Activated CD4-positive, CD25-positive, alpha-beta regulatory T cell (primary cell): ENCODE data around the gene CDC42BPB.

Source experiments
- DNase-seq, 4 experiments: peaks; one replicate each; lab custom pipeline; 2025; lab: John Stamatoyannopoulos, UW

CDC42BPB gene

DNA sequence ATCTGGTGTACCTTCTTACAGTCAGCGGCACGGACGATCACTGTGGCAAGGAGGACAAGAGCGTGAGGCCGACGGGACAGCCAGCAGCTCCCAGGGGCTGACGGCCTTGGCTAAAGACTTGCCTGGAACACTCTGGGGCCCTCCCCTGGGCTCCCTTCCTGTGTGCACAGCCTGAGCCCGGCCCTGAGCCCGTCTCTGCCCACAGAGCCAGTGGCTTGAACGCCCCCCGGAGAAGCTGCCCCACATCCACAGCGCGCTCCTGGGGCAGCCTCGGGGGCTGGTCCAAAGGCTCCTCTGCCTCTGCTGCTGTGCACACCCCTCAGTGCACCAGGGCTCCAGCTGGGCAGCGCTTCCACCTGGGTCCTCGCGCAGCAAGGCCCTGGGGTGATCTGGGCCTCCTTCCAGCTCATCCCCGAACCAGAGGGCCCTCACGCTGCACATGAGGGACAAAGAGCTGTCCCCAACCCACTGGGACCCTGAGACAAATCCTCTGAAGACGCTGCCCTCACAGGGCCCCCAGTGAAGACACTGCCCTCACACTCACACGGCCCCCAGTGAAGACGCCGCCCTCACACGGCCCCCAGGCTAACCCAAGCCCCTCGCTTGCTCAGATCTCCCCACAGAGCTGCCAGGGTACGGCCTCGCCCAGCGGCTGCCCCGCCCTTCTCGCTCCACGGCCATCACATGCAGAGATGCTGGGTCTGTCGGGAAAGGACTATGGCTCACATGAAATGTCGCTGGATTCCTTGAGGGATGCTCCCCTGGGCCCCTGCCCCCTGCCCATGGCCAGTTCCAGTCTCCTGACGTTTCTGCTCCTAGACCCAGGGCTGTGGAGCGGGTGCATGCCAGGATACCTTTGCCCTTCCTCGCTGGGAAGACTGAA, 112.7 kb downstream of the CDC42BPB start:
- DNase-seq, result no peak

DNA sequence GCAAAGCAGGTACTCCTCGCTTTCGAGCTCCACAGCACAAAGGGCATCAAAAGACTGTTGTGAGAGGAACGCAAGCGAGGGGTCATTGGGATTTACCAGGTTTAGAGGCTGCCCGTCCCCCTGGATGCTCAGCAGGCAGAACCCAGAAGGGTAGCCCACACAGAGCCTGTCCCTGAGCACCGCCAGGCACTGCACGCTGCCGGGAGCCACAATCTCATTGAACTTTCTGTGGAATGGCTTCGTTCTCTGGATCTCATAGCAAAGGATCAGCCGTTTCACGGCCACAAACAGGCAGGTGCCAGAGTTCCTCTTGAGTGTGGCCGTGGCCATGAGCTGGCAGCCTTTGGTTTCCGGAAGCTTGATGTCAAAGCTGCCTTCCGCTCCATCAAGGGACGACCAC, 113.4 kb downstream of the CDC42BPB start:
- DNase-seq, result no peak

DNA sequence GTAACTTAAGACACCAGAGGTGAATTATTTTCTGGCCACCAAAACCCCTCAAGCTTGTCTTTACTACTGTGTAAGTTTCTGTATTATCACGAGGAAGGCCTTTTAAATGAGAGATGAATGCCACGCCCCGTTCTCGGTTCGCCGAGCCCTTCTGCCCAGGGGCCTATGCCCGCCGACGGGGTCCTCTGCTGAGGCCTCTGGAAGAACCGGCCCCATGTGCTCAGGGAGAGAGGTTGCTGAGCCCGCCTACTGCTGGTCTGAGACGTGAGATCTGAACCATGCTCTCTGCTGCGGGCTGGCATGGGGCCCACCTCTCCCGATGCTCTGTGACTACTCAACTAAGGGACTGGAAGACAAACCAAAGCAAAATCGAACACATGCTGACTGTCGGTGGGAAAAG, 113.9 kb downstream of the CDC42BPB start:
- DNase-seq, result no peak

DNA sequence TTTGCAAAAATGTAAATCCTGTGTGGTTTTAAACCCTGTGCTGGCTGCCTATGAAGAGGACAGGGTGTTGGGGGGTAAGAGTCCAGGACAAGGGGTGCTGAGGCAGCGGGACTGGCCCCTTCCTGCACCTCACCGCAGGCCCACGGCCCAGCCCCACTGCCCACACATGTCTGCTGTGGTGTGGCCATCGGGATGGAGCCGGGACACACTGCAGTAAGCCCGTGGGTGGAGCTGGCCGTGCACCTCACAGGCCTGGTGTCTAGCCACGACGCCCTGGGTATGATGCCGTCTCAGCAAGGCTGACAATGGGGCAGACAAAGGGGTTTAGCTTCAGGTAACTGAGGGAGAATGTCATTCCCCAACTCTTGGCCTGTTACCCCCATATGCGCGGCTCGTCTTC, 115.3 kb downstream of the CDC42BPB start:
- DNase-seq, result no peak

DNA sequence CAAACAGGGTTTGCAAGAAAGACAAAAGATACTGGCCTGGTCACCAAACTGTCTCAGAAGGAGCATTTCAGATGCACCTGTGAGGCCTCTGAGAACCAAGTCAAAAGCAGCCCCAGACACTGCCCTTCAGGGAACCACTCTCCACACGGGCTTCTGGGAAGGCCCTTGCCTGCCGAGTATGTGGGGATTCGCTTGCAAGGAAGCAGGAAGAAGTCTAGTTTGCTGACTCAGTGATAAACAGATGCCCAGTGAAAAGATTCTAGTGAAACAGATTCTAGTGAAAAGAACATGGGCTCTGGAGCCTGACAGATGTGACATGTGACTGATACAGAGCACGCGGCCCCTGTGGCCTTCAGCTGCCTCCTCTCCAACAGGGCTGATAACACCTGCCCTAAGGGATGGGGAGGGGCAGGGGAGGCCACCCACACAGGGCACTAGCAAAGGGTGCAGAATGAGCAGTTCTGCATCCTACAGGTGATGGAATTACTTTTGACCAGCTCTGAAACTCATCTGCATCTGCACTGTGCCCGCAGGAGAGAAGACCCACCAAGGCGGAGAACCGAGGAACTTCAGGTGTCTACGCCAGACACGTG, 115.8 kb downstream of the CDC42BPB start:
- DNase-seq, result no peak

DNA sequence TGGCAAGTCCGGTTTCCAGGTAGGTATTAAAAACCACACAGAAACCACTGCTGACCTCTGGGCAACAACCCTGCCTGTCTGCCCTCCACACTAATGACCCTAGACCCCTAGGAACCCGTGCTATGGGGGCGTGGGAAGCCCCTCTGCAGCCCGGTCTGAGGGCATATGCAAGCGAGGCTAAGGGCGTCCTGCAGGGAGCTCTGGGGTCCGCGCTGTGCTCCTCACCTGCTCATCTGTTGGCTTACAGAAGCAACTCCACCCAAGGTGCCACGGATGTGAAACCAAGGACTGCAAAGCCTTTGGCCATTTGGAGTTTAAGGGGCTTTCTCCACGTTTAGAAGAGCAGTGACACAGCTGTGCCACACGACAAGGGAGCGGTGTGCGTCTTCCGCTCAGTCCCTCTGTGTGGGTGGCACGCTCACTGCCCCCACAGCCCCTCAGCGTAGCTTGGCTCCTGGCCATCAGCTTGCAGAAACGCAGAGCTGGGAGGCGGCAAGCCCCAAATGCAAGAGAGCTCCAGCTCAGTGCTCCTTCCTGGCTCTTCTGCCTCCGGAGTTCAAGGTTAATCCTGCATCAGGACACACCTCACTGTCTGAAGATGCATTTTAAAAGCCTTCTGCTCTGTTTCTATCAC, 116.5 kb downstream of the CDC42BPB start:
- no peak for DNase-seq

DNA sequence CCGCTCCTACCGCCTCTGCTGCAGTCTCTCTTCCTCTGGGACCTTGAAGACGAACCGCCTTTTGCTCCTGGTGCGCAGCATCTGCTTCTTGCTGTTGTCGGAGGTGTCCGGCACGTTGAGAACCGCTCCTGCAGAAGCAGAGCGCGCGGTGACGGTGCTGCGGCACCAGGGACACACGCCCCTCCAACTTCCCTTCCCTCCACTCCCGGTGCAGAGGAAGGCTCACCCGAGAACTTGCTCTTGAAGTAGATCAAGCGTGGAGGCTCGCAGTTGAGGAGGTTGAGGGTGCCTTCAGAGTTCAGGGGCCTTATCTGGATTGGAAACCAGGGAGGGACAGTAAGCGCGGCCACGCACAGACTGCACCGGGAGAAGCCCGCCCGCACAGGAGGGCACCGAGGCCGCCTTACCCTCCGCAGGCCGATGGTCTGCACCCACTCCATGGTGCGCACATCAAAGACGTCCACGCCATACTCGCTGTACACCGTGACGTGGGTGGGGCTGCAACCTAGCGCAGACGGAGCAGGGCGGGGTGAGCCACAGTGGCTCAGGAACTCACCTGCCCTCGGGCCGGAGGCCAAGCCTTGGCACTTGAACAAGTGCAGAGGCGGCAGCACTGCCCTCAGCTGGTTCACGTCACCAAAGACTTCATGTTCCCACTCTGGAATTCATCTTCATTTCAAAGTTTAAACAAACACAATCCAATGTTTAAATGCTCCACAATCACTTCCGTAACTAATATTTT, 117.4 kb downstream of the CDC42BPB start:
- no peak for DNase-seq

DNA sequence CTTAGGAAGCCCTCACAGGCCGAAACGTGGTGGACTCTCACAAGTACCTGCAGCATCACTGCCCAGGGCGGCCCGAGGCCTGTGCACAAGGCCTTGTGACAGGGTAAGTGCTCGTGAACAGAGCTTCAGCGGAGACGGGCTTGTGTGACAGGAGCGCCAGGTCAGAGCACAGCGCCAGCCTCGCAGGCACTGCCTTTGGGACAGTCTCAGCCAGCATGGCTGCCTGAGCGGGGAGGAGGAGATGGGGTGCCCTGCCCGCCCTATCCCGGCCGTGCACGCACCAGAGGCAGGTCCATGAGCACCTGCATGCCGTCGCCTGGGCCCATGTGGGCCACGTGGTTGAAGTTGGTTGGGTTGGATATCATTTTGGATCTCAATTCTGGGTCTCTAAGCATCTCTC, 118.0 kb downstream of the CDC42BPB start:
- no peak for DNase-seq

DNA sequence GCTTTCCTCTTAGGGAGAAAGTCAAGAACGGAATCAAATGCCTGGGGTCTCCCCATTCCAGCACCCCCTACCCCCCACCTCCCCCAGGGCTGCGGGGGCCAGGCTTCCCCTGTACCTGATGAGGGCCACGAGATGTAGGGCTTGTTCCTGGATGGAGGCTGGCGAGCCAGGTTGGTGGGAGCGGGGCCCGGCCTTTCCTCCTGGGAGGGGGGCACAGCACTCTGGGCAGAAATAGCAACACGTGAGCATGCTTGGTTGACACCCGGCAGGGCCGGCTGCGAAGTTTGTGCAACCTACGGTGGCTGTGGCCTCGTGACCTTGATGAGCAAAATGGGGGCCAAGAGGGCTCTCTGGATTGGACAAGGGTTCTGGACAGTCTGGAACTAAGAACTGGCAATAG, 119.2 kb downstream of the CDC42BPB start:
- no peak for DNase-seq

DNA sequence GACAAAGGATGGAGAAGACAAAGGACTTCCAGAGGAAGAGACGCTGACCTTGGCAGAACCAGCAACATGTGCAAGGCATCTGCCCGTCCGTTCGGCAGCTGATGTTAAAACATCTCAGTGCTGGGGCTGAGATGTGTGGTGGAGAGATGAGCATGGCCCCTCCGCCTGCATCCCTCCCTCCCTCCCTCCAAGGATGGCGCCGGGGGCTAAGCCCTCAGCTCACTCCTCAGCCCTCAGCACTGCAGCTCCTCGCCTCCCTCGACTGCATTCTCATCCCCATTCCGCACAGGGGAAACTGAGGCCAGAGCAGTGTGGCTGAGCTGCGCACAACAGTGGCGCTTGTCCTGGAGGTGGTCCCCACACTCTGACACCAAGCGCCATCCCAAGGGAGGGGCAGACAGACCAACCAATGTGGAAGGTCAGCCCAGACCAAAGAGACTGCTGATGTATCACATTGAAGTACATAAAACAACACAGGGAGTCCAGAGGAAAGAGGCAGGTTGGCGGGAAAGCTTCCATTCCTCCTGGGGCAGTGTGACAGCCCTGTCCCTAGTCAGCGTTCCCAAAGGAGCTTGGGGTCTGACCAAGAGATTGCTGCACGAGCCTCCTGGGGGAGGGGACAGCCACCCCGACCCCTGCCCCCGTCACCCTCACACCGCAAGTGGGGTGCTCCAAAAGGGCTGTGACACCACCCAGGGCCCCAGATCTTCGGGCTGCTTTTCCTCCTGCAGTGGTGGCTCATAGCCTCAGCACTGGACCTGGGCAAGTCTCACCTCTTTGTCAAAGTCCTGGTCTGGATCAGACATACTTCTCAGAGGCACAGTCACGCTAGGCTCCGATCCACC, 119.8 kb downstream of the CDC42BPB start:
- DNase-seq, result no peak

DNA sequence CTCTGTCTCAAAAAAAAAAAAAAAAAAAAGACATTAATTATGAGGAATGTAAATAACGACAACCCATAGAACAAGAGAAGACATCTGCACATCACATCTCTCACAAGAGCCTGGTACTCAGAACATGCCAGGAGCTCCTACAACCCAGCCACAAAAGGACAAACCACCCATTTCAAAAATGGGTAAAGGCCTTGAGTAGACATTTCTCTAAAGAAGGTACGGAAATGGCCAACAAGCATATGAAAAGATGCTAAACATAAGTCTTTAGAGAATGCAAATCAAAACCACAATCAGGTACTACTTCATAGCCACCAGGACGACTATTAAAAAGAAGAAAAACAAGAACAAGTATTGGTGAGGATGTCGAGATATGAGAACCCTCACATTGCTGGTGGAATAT, 121.6 kb downstream of the CDC42BPB start:
- DNase-seq, result no peak

DNA sequence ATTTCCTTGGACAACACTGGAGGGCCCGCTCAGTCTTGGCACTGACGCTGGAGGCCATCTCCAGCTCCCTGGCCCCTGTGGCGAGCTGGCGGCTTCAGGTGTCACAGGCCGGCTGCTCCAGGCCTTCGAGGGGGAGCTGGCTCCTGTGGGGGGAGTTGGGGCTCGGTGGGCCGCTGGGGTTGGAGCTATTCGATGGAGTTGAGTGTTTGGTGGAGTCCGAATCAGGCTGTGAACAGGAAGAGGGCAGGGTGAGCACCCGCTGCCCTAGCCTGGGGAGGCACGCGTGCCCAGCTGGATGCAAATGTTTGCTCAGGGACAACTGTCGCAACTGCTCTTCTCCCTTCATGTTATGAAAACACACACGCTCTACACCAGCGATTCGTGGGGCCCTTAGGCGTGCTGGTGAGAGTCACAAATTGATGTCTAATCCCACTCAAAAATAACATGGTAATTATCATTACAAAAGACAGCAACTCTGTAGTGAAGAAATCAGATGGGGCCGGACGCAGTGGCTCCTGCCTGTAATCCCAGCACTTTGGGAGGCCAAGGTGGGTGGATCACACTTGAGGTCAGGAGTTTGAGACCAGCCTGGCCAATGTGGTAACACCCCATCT, 123.6 kb downstream of the CDC42BPB start:
- DNase-seq, result no peak

DNA sequence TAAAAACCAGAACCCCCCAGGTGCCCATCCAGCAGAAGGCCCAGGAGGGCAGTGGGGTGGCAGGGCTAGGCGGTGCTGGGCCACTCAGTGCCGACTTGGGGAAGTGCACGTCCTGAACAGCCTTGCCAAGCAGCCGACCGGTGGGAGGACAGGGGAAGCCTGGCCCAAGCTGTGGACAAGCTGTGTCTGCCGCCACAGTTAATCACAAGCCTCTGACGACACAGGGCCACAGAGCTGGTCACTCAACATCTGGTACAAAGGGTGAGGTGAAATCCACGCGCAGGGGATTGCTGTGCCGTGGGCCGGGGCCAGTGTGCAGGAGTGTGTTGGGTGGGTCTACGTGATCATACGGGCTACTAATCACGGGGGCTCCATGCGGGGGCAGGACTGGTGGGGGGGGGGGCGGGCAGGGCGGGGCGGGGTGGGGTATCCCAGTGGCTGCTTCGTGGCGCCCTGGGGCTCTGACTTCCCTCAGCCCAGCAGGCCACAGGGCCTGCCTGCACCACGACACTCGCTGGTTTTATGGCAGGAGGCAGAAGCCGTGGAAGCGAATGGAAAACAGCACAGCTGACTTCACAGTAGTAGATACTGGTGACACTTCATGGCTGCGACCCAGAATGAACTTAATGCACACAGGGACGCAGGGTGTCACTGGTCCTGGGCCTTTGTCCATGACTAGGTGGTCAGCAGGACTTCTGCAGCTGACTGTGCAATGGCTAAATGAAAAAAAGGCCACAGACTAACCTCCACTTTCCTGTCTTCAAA, 124.7 kb downstream of the CDC42BPB start:
- DNase-seq, result no peak

DNA sequence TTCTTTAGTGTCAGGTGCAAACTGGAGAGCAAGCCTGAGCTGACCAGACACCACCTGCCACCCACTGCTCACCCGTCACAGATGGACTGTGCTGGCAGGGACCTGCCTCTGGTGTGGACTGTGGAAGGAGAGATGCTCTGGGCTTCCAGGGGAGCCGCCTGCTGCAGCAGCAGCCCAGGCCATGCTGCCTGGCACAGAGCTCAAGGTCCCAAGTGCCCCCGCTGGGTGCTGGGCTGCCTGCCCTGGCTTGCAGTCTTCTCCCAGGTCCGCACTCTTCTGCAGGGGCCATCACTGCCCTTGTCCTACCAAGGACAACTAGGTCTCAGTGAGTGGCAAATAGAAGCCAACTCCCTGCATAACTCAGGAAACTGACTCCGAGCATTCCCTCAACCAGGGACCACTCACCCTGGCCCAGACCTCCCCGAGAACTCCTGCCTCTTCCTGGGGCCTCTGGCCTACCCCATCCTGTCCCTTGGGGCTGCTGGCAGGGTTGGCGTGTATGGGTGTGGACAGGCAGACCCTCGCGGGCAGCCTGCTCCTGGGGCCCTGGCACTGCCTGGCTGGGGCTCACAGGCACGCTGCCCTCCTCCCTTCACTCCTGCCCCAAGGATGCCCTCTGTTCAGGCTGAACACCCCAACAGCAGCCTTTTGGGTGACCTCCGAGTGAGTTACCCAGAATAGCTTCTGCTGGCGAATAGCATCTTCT, 125.6 kb downstream of the CDC42BPB start:
- no peak for DNase-seq

DNA sequence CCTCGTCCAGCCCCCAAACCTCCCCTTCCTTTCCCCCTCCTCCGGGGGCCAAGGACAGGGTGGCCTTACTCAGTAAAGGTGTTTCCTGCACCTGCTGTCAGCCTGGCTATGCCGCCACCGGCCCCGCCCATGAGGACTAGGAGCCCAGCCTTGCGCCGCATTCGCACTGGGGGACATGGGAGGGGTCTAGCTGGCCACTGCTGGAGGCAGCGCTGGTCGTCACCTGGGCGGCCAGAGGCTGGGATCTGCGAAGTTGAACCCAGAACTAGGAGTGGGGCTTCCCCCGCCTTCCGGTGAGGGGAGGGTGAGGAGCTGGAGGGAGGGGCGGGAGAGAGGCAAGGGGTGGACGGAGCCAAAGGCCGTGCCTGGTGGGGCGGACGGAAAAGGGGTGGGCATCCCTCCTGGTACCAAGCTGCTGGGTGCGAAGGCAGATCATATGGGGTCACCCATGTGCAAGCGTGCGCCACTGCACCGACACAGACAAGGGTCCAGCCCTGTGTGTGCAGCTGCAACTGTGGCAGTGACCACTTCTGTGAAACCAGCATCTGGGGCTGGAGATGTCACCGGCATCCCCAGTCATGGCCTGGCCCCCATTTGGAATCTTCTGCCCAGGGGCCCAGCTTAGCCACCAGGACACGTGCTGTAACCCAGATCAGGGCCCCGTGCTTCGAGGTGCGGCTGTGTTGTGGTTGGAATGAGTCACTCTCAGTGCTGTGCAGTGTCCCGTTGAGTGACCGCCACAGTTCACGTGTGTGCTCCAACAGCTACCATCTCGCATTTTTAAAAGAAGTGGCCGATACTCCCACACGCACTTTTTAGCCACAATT, 126.4 kb downstream of the CDC42BPB start:
- DNase-seq, result no peak

DNA sequence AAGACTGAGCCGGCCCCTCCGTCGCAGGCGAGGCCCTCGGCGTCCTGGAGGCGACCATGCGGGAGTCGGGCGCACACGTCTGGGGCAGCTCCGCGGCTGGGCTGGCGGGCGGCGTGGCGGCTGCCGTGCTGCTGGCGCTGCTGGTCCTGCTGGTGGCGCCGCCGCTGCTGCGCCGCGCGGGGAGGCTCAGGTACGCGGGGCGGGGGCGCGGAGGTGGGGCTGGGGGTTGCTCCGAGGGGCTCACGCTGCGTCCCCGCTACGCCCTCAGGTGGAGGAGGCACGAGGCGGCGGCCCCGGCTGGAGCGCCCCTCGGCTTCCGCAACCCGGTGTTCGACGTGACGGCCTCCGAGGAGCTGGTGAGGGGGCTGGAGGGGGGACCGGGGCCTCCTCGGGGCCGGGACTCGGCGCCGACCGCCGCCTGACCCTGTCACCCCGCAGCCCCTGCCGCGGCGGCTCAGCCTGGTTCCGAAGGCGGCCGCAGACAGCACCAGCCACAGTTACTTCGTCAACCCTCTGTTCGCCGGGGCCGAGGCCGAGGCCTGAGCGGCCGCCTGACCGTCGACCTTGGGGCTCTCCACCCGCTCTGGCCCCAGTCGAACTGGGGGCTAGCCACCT, 127.1 kb downstream of the CDC42BPB start:
- DNase-seq, result no peak

DNA sequence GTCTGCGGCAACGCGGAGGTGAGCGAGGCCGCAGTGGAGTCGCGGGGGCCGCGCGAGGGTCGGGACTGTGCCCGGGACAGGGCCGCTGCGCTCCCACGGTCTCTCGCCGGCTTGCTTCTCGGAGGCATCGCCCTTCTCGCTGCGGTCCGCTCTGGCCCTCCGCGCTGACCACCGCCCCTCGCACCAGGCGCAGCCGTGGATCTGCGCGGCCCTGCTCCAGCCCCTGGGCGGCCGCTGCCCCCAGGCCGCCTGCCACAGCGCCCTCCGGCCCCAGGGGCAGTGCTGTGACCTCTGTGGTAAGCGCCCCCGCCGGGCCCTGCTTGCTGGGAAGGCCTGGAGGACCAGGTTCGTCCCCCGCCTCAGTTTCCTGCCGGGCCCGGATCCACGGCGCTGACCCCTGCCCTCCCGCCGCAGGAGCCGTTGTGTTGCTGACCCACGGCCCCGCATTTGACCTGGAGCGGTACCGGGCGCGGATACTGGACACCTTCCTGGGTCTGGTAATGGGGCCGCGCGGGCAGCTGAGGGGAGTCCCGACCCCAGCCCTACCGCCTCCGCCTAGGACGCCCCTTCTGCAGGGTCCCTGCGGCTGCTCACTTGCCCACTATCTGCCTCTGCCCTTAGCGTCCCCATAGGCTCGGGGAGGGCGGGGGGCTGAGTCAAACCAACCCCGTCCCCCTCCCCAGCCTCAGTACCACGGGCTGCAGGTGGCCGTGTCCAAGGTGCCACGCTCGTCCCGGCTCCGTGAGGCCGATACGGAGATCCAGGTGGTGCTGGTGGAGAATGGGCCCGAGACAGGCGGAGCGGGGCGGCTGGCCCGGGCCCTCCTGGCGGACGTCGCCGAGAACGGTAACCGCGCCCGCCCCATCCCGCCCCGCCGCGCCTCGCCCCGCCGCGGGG, 127.9 kb downstream of the CDC42BPB start:
- DNase-seq, result no peak
